ENCODE results near the gene CXCL16. TPM values are rescaled to one million over a fixed set of nuclear protein-coding genes. Genes with fewer than 3 reads are reported as not detected.

Gene CXCL16
- total RNA-seq, 1 experiment from 2014 or later, result 44.8 TPM

- ChIA-PET POLR2A (no interaction called here), RAD21 (ENCODE audit: low non-redundant PET in 1 of 2, low total read pairs in 2 of 2, uncharacterized antibody in 2 of 2, unreplicated experiment in 2 of 2) (no interaction called here), CTCF (no interaction called here)
- Histone ChIP-seq H3K4me2 (ENCODE audit: low read length) (no peak overlapping the region), H2AFZ (ENCODE audit: low read depth, low read length, poor library complexity, severe bottlenecking) (no peak overlapping the region), H3K36me3 (ENCODE audit: control insufficient read depth in 1 of 2, insufficient read depth in 2 of 2, low read length in 2 of 2) (no peaks in the 10 kb centered on the region), H3K27me3 (ENCODE audit: insufficient read depth, low read length) (no peaks in the 10 kb centered on the region), H3K9me3 (ENCODE audit: control insufficient read depth in 1 of 2, insufficient read depth in 1 of 2, low read depth in 1 of 2, low read length in 2 of 2) (no peaks in the 10 kb centered on the region), H3K4me3 (replicated peaks in 1 of 2; ENCODE audit: low read depth in 1 of 2, low read length in 2 of 2) (no peak overlapping the region), H3K79me2 (ENCODE audit: insufficient read depth, low read length) (no peaks in the 10 kb centered on the region), H3K27ac (ENCODE audit: low read depth, low read length) (no peak overlapping the region), H3K9me2 (ENCODE audit: insufficient read depth) (no peaks in the 10 kb centered on the region), H3K4me1 (ENCODE audit: control insufficient read depth in 1 of 2, insufficient read depth in 2 of 2, low read length in 2 of 2) (peaks cover 2 to 14% of the 10 kb centered on the region in 2 experiments; a peak in 3 of 4 replicates), H3K9ac (ENCODE audit: low read length) (no peak overlapping the region), H4K20me1 (ENCODE audit: insufficient read depth) (no peaks in the 10 kb centered on the region)
- BruUV-seq (replicated peaks), result no TSS peak
- intact Hi-C loops (cut with micrococcal nuclease), result no loop called here
- DNase-seq (ENCODE audit: low read depth, low spot score), result no peak
- no peak for ATAC-seq
- TF ChIP-seq RAD21 (IDR thresholded peaks at IDR 0.05; ENCODE audit: low read depth) (no peak), EGR1 (IDR thresholded peaks at IDR 0.05; ENCODE audit: low read depth) (no peak), SIN3A (IDR thresholded peaks at IDR 0.05; ENCODE audit: low read depth) (no peak), ZBTB33 (IDR thresholded peaks at IDR 0.05; ENCODE audit: extremely low read depth, insufficient replicate concordance, low read length) (no peak), EZH2 (IDR thresholded peaks at IDR 0.05) (no peak)
Observed at GRCh38 chr17:4766723-4767122, 27.0 kb upstream of the CXCL16 start.

DNA sequence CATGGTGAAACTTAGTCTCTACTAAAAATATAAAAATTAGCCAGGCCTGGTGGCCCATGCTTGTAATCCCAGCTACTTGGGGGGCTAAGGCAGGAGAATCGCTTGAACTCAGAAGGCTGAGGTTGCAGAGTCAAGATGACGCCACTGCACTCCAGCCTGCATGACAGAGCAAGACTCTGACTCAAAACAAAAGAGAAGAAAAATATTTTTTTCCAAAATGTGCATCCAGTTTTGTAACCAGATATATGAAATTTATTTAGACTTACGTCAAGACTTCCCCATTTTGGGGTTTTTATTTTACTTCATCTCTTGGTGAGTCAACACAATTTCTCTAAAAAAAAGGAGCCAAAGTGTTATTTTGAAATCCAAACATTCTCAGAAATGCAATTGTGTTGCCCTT is 26.5 kb upstream of the CXCL16 start:
- Histone ChIP-seq H3K4me3 (replicated peaks in 1 of 2; ENCODE audit: low read depth in 1 of 2, low read length in 2 of 2) (no peak overlapping the region), H2AFZ (ENCODE audit: low read depth, low read length, poor library complexity, severe bottlenecking) (no peak overlapping the region), H3K4me1 (ENCODE audit: control insufficient read depth in 1 of 2, insufficient read depth in 2 of 2, low read length in 2 of 2) (peaks cover 0 to 9% of the 10 kb centered on the region in 2 experiments; a peak in 2 of 4 replicates), H3K9me2 (ENCODE audit: insufficient read depth) (no peaks in the 10 kb centered on the region), H3K27me3 (ENCODE audit: insufficient read depth, low read length) (no peaks in the 10 kb centered on the region), H3K9ac (ENCODE audit: low read length) (no peak overlapping the region), H3K4me2 (ENCODE audit: low read length) (no peak overlapping the region), H3K9me3 (ENCODE audit: control insufficient read depth in 1 of 2, insufficient read depth in 1 of 2, low read depth in 1 of 2, low read length in 2 of 2) (no peaks in the 10 kb centered on the region), H4K20me1 (ENCODE audit: insufficient read depth) (no peaks in the 10 kb centered on the region), H3K79me2 (ENCODE audit: insufficient read depth, low read length) (no peaks in the 10 kb centered on the region), H3K36me3 (ENCODE audit: control insufficient read depth in 1 of 2, insufficient read depth in 2 of 2, low read length in 2 of 2) (no peaks in the 10 kb centered on the region), H3K27ac (ENCODE audit: low read depth, low read length) (no peak overlapping the region)
- POLR2A ChIA-PET, result no interaction called here
- intact Hi-C loops (cut with micrococcal nuclease), result no loop called here
- TF ChIP-seq JUND (IDR thresholded peaks at IDR 0.05), result no peak
- CTCF ChIA-PET, result no interaction called here
- ATAC-seq, result no peak
- no peak for DNase-seq (ENCODE audit: low read depth, low spot score)
- BruUV-seq (replicated peaks), result no TSS peak
- RAD21 ChIA-PET (ENCODE audit: low non-redundant PET in 1 of 2, low total read pairs in 2 of 2, uncharacterized antibody in 2 of 2, unreplicated experiment in 2 of 2), result no interaction called here
